IMR-90 (cell line): ENCODE data around the gene ZNF44. TPM values are rescaled to one million over a fixed set of nuclear protein-coding genes. Genes with fewer than 3 reads are reported as not detected.

Source experiments
- ATAC-seq: fragments of 200-7000 bp; cut with Tn5 transposase; 2 replicates; pipeline ENCODE4 v1.9.1; 2020; ENCODE audit warnings: low read depth, mild to moderate bottlenecking, moderate library complexity
- BruUV-seq: library from RNA; stranded (reverse); fragments of 400-500 nt; replicated peaks from 2 replicates; lab custom pipeline; 2021; lab: Mats Ljungman, UMichigan
- CTCF ChIA-PET: fragments of 300-600 bp; formaldehyde crosslinking; extraction: SDS; loops from one replicate; lab custom pipeline; 2021; ENCODE audit warnings: antibody characterized with exemption; lab: Yijun Ruan, JAX
- POLR2A ChIA-PET: fragments of 300-600 bp; sonication (Branson Sonifier 250); formaldehyde crosslinking; loops from one replicate; lab custom pipeline; 2022; ENCODE audit warnings: antibody characterized with exemption; ENCODE audit not compliant: unreplicated experiment; lab: Charles Lee
- DNase-seq: peaks from one replicate; pipeline ENCODE4 v3.0.0; 2013
- H2AFZ ChIP-seq: replicated peaks from 2 replicates; pipeline ENCODE3; 2013; ENCODE audit warnings: low read length, mild to moderate bottlenecking; ENCODE audit not compliant: poor library complexity
- H2AK5ac ChIP-seq: 2 replicates; pipeline ENCODE4 v1.6.1; 2013; ENCODE audit warnings: low read depth, low read length, inconsistent platforms
- H2AK9ac ChIP-seq: replicated peaks from 2 replicates; pipeline ENCODE3; 2013; ENCODE audit warnings: mild to moderate bottlenecking, low read depth, low read length, moderate library complexity; ENCODE audit not compliant: poor library complexity
- H2BK120ac ChIP-seq: 2 replicates; pipeline ENCODE4 v1.6.1; 2013; ENCODE audit warnings: low read depth, low read length, inconsistent platforms
- H2BK15ac ChIP-seq: 3 replicates; pipeline ENCODE4 v1.6.1; 2013; ENCODE audit warnings: low read depth, low read length, inconsistent platforms
- H2BK20ac ChIP-seq: 2 replicates; pipeline ENCODE4 v1.6.1; 2013; ENCODE audit warnings: low read depth, mild to moderate bottlenecking, inconsistent platforms, low read length, moderate library complexity
- H2BK5ac ChIP-seq: 2 replicates; pipeline ENCODE4 v1.6.1; 2013; ENCODE audit warnings: mild to moderate bottlenecking, low read depth, low read length, inconsistent platforms; ENCODE audit not compliant: poor library complexity, severe bottlenecking
- H3K14ac ChIP-seq: replicated peaks from 2 replicates; pipeline ENCODE4 v1.6.1; 2013; ENCODE audit warnings: low read depth, low read length, inconsistent platforms
- H3K18ac ChIP-seq: 2 replicates; pipeline ENCODE4 v1.6.1; 2013; ENCODE audit warnings: low read depth, low read length, control low read depth
- H3K23ac ChIP-seq: 2 replicates; pipeline ENCODE4 v1.6.1; 2013; ENCODE audit warnings: low read depth, low read length, inconsistent platforms
- H3K27ac ChIP-seq: 2 replicates; pipeline ENCODE4 v1.5.1; 2013; ENCODE audit warnings: mild to moderate bottlenecking, control low read depth, low read length; ENCODE audit not compliant: insufficient read depth
- H3K27me3 ChIP-seq: 2 replicates; pipeline ENCODE4 v1.6.1; 2013; ENCODE audit warnings: low read length; ENCODE audit not compliant: control insufficient read depth, insufficient read depth
- H3K36me3 ChIP-seq: 2 replicates; pipeline ENCODE4 v1.6.1; 2013; ENCODE audit warnings: low read length, mixed read lengths; ENCODE audit not compliant: control insufficient read depth, insufficient read depth
- H3K4ac ChIP-seq: 2 replicates; pipeline ENCODE4 v1.6.1; 2013; ENCODE audit warnings: low read depth, low read length, inconsistent platforms
- H3K4me1 ChIP-seq: 2 replicates; pipeline ENCODE4 v1.6.1; 2013; ENCODE audit warnings: low read length, mixed read lengths; ENCODE audit not compliant: control insufficient read depth, insufficient read depth
- H3K4me2 ChIP-seq: 2 replicates; pipeline ENCODE4 v1.6.1; 2013; ENCODE audit warnings: low read depth, mild to moderate bottlenecking, control low read depth, low read length, moderate library complexity
- H3K4me3 ChIP-seq: 2 replicates; pipeline ENCODE4 v1.5.1; 2013; ENCODE audit warnings: low read depth, mild to moderate bottlenecking, control low read depth, low read length, moderate library complexity; ENCODE audit not compliant: insufficient read depth
- H3K56ac ChIP-seq: 2 replicates; pipeline ENCODE4 v1.6.1; 2013; ENCODE audit warnings: low read length, inconsistent platforms; ENCODE audit not compliant: insufficient read depth; ENCODE audit errors: extremely low read depth
- H3K79me1 ChIP-seq, 2 experiments: 2 replicates each; pipeline ENCODE4 v1.6.1; 2013; ENCODE audit warnings: low read length in 2 of 2, inconsistent platforms in 1 of 2, low read depth in 1 of 2
- H3K9ac ChIP-seq: 2 replicates; pipeline ENCODE4 v1.6.1; 2013; ENCODE audit warnings: low read depth, low read length, control low read depth
- H3K9me1 ChIP-seq: 2 replicates; pipeline ENCODE4 v1.6.1; 2013; ENCODE audit warnings: low read length, inconsistent platforms; ENCODE audit not compliant: insufficient read depth
- H3K9me3 ChIP-seq: 2 replicates; pipeline ENCODE4 v1.6.1; 2013; ENCODE audit warnings: low read length; ENCODE audit not compliant: control insufficient read depth, insufficient read depth
- H4K20me1 ChIP-seq: 2 replicates; pipeline ENCODE4 v1.6.1; 2013; ENCODE audit warnings: low read length, inconsistent platforms; ENCODE audit not compliant: insufficient read depth
- H4K5ac ChIP-seq: 2 replicates; pipeline ENCODE4 v1.6.1; 2013; ENCODE audit warnings: mild to moderate bottlenecking, low read depth, low read length, control low read depth
- H4K8ac ChIP-seq, 2 experiments: 2 replicates each; pipeline ENCODE4 v1.6.1; 2013; ENCODE audit warnings: low read depth in 2 of 2, low read length in 2 of 2, control low read depth in 1 of 2, inconsistent platforms in 1 of 2
- H4K91ac ChIP-seq: 2 replicates; pipeline ENCODE4 v1.6.1; 2013; ENCODE audit warnings: low read depth, low read length, inconsistent platforms; ENCODE audit not compliant: insufficient read depth
- BHLHE40 ChIP-seq: fragments of 150-350 bp; IDR thresholded peaks from 2 replicates; pipeline ENCODE4 v1.6.1; 2016; ENCODE audit warnings: mild to moderate bottlenecking, low read depth, low read length
- RFX5 ChIP-seq: IDR thresholded peaks from 2 replicates; pipeline ENCODE4 v1.8.0; 2012; ENCODE audit warnings: low read depth, mild to moderate bottlenecking, low read length, moderate library complexity
- WGBS, 2 experiments: methylation state at CpG; one replicate each; pipeline versions ENCODE4 v1.1.5 to v1.1.7; 2013; ENCODE audit warnings: missing lambda C conversion rate in 2 of 2; ENCODE audit not compliant: insufficient read length in 1 of 2; ENCODE audit errors: extremely low coverage in 2 of 2; 5-methylcytosine and 5-hydroxymethylcytosine counted together
- dilution Hi-C: fragments of 300-500 bp; cut with HindIII; formaldehyde crosslinking; loops from one replicate; pipeline ENCODE4 v1.14.3; 2018; ENCODE audit warnings: low sequenced_read_pairs; ENCODE audit not compliant: unreplicated experiment
- in situ Hi-C: fragments of 300-500 bp; cut with MboI; formaldehyde crosslinking; loops from 3 replicates; pipeline ENCODE4 v1.14.3; 2019; ENCODE audit warnings: low sequenced_read_pairs, inconsistent platforms, mixed read lengths
- intact Hi-C: fragments of 100-400 bp; cut with micrococcal nuclease; formaldehyde crosslinking; loops from 2 replicates; pipeline ENCODE4 v1.10.0; 2022
- polyA plus RNA-seq, 3 experiments: library from polyadenylated mRNA; depleted of rRNA; stranded (reverse); fragments of >200 nt; gene quantifications; 2 replicates each; pipeline ENCODE4 v1.2.3, GENCODE V29; 2012; ENCODE audit warnings: low replicate concordance in 1 of 3
- total RNA-seq: library from RNA; depleted of rRNA; stranded (reverse); fragments of >200 nt; gene quantifications from 2 replicates; pipeline ENCODE4 v1.2.3, GENCODE V29; 2012

The ZNF44 gene
- total and polyA plus RNA-seq, 2 of the 4 experiments (the other 2 are of a cell fraction), result 3.5 to 6.6 TPM

GRCh38 chr19:12260861-12261260 is 33.8 kb downstream of the ZNF44 start:
- no peak overlapping the region for H3K23ac ChIP-seq
- no peak overlapping the region for H3K14ac ChIP-seq
- H3K9me1 ChIP-seq, result no peaks in the 10 kb centered on the region
- no peak overlapping the region for H2BK15ac ChIP-seq
- no peak overlapping the region for H2AK5ac ChIP-seq
- no peak overlapping the region for H3K18ac ChIP-seq
- no peak overlapping the region for H2AK9ac ChIP-seq
- H4K8ac ChIP-seq, result no peak overlapping the region
- no peak overlapping the region for H3K9ac ChIP-seq
- no peak overlapping the region for H2BK20ac ChIP-seq
- no peak overlapping the region for H3K56ac ChIP-seq
- ATAC-seq (no peak), DNase-seq (no peak)
- H4K91ac ChIP-seq, result no peak overlapping the region
- no peak overlapping the region for H2AFZ ChIP-seq
- H3K4ac ChIP-seq, result no peak overlapping the region
- CTCF ChIA-PET, result no interaction called here
- H2BK5ac ChIP-seq, result no peak overlapping the region
- no peaks in the 10 kb centered on the region for H3K27me3 ChIP-seq
- H4K5ac ChIP-seq, result no peak overlapping the region
- TF ChIP-seq BHLHE40 (no peak), RFX5 (no peak)
- no peak overlapping the region for H2BK120ac ChIP-seq
- POLR2A ChIA-PET, result no interaction called here
- intact Hi-C loops, result no loop called here
- peaks cover 44% of the 10 kb centered on the region for H3K9me3 ChIP-seq
- H3K27ac ChIP-seq, result no peak overlapping the region
- H3K36me3 ChIP-seq, result no peaks in the 10 kb centered on the region
- no peaks in the 10 kb centered on the region for H4K20me1 ChIP-seq
- H3K4me1 ChIP-seq, result no peaks in the 10 kb centered on the region
- H3K4me3 ChIP-seq, result no peak overlapping the region
- in situ Hi-C loops, result no loop called here
- whole genome bisulfite sequencing, 2 experiments, result no CpG with 5 or more reads among the region's 3 CpGs
- no peaks in the 10 kb centered on the region for H3K79me1 ChIP-seq
- no TSS peak for BruUV-seq
- dilution Hi-C loops, result no loop called here
- no peak overlapping the region for H3K4me2 ChIP-seq
